ENCODE data around the gene ZNF638.

- no peak for TF ChIP-seq POLR2AphosphoS5 (IDR thresholded peaks at IDR 0.05; ENCODE audit: low read depth, low read length)
- no peak for TF ChIP-seq REST (IDR thresholded peaks at IDR 0.05; ENCODE audit: insufficient read depth in 1 of 2, low read depth in 2 of 2, low read length in 2 of 2)
- TF ChIP-seq TAF1 (IDR thresholded peaks at IDR 0.05; ENCODE audit: borderline replicate concordance, insufficient read depth, low read length): no peak
Measured at GRCh38 chr2:71341645-71342044, 10.1 kb downstream of the ZNF638 start.
